SK-N-SH treated with all-trans-retinoic acid at 6 μM for 48 hours (cell line): ENCODE data around the gene TMEM132D.

ENCODE experiments used
- ATAC-seq: fragments of 200-7000 bp; cut with Tn5 transposase; 3 replicates; pipeline ENCODE4 v1.9.1; 2020; ENCODE audit warnings: mild to moderate bottlenecking, moderate library complexity
- ARNTL ChIP-seq: fragments of 450-650 bp; formaldehyde crosslinking; IDR thresholded peaks from 2 replicates; pipeline ENCODE4 v1.5.0; 2020; ENCODE audit warnings: low read depth, mild to moderate bottlenecking, moderate library complexity, borderline replicate concordance
- BACH2 ChIP-seq: fragments of 250-450 bp; sonication (Bioruptor Pico); IDR thresholded peaks from 2 replicates; pipeline ENCODE4 v1.9.0; 2021; ENCODE audit warnings: mild to moderate bottlenecking, borderline replicate concordance
- CSDC2 ChIP-seq: fragments of 250-450 bp; sonication (Bioruptor Pico); IDR thresholded peaks from 2 replicates; pipeline ENCODE4 v1.5.0; 2020; ENCODE audit warnings: mild to moderate bottlenecking, moderate library complexity
- ESRRG ChIP-seq: fragments of 250-450 bp; sonication (Bioruptor Pico); IDR thresholded peaks from 2 replicates; pipeline ENCODE4 v1.6.1; 2021; ENCODE audit warnings: mild to moderate bottlenecking
- GLIS3 ChIP-seq: fragments of 250-450 bp; sonication (Bioruptor Pico); IDR thresholded peaks from 2 replicates; pipeline ENCODE4 v1.5.0; 2020; ENCODE audit warnings: mild to moderate bottlenecking, moderate library complexity
- ISL1 ChIP-seq: fragments of 250-450 bp; sonication (Bioruptor Pico); IDR thresholded peaks from 2 replicates; pipeline ENCODE4 v2.1.2; 2022; ENCODE audit warnings: mild to moderate bottlenecking, moderate library complexity
- PATZ1 ChIP-seq: fragments of 250-450 bp; sonication (Bioruptor Pico); IDR thresholded peaks from 2 replicates; pipeline ENCODE4 v1.8.0; 2020; ENCODE audit warnings: mild to moderate bottlenecking, moderate library complexity, borderline replicate concordance
- POU6F1 ChIP-seq: fragments of 250-450 bp; sonication (Bioruptor Pico); IDR thresholded peaks from 2 replicates; pipeline ENCODE4 v1.8.0; 2021; ENCODE audit warnings: low read depth, mild to moderate bottlenecking, moderate library complexity, borderline replicate concordance
- TCF4 ChIP-seq: fragments of 250-450 bp; sonication (Bioruptor Pico); IDR thresholded peaks from 2 replicates; pipeline ENCODE4 v1.8.0; 2021; ENCODE audit warnings: mild to moderate bottlenecking, moderate library complexity, borderline replicate concordance
- TOX ChIP-seq: fragments of 250-450 bp; sonication (Bioruptor Pico); IDR thresholded peaks from 2 replicates; pipeline ENCODE4 v1.8.0; 2021; ENCODE audit warnings: mild to moderate bottlenecking, moderate library complexity, borderline replicate concordance
- TSHZ2 ChIP-seq: fragments of 250-450 bp; sonication (Bioruptor Pico); IDR thresholded peaks from 2 replicates; pipeline ENCODE4 v1.5.0; 2020; ENCODE audit warnings: mild to moderate bottlenecking, moderate library complexity
- ZC3H10 ChIP-seq: fragments of 250-450 bp; sonication (Bioruptor Pico); IDR thresholded peaks from 2 replicates; pipeline ENCODE4 v1.5.1; 2021; ENCODE audit warnings: mild to moderate bottlenecking, moderate library complexity
- ZFP3 ChIP-seq: fragments of 250-450 bp; sonication (Bioruptor Pico); IDR thresholded peaks from 2 replicates; pipeline ENCODE4 v1.5.0; 2020; ENCODE audit warnings: mild to moderate bottlenecking, moderate library complexity
- ZNF70 ChIP-seq: fragments of 450-650 bp; formaldehyde crosslinking; IDR thresholded peaks from 2 replicates; pipeline ENCODE4 v1.5.0; 2020; ENCODE audit warnings: mild to moderate bottlenecking, moderate library complexity
- ZNF8 ChIP-seq: fragments of 450-650 bp; formaldehyde crosslinking; IDR thresholded peaks from 2 replicates; pipeline ENCODE4 v1.5.0; 2020; ENCODE audit warnings: mild to moderate bottlenecking, moderate library complexity
- TF ChIP-seq, protein P1 (sequence below): fragments of 250-450 bp; sonication (Bioruptor Pico); IDR thresholded peaks from 2 replicates; pipeline ENCODE4 v1.5.1; 2021; ENCODE audit warnings: mild to moderate bottlenecking, moderate library complexity

Gene TMEM132D

GRCh38 chr12:129607756-129608155 lies 296.1 kb downstream of the TMEM132D start:
- TF ChIP-seq ZC3H10 (CRISPR knock-in tag) = no peak
- no peak for TF ChIP-seq ISL1
- TF ChIP-seq, protein P1, sequence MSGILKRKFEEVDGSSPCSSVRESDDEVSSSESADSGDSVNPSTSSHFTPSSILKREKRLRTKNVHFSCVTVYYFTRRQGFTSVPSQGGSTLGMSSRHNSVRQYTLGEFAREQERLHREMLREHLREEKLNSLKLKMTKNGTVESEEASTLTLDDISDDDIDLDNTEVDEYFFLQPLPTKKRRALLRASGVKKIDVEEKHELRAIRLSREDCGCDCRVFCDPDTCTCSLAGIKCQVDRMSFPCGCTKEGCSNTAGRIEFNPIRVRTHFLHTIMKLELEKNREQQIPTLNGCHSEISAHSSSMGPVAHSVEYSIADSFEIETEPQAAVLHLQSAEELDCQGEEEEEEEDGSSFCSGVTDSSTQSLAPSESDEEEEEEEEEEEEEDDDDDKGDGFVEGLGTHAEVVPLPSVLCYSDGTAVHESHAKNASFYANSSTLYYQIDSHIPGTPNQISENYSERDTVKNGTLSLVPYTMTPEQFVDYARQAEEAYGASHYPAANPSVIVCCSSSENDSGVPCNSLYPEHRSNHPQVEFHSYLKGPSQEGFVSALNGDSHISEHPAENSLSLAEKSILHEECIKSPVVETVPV (CRISPR knock-in tag) = no peak
- no peak for TF ChIP-seq GLIS3
- TF ChIP-seq ZFP3 (CRISPR knock-in tag) = no peak
- ATAC-seq = no peak

GRCh38 chr12:129607301-129607700 lies 296.5 kb downstream of the TMEM132D start:
- no peak for ATAC-seq
- TF ChIP-seq TCF4 (CRISPR knock-in tag) = no peak
- no peak for TF ChIP-seq PATZ1 (CRISPR knock-in tag)
- TF ChIP-seq GLIS3 = no peak
- no peak for TF ChIP-seq ZFP3 (CRISPR knock-in tag)
- TF ChIP-seq CSDC2 (CRISPR knock-in tag) = no peak
- no peak for TF ChIP-seq POU6F1 (CRISPR knock-in tag)
- TF ChIP-seq ESRRG = no peak
- no peak for TF ChIP-seq ZNF8 (CRISPR knock-in tag)
- TF ChIP-seq, protein P1 (CRISPR knock-in tag) = no peak
- TF ChIP-seq BACH2 (CRISPR knock-in tag) = no peak

DNA sequence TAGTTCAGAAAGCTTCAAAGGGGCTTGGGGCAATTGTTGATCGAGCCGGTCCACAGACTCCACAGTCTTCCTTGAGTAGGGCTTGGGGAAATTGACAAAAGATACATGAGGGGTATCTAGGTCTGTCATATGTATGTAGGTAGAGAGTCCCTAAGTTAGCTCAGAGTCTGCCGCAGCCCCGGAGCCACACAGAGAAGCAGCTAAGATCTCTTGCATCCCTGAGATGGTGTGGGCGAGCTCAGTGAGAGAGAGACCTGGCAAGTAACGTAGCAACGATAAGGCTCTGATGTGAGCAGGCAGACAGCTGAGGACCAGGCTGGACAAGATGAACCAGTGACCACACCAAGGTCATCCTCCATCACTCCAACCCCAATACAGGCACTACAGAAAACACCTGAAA lies 297.6 kb downstream of the TMEM132D start:
- ATAC-seq = no peak

DNA sequence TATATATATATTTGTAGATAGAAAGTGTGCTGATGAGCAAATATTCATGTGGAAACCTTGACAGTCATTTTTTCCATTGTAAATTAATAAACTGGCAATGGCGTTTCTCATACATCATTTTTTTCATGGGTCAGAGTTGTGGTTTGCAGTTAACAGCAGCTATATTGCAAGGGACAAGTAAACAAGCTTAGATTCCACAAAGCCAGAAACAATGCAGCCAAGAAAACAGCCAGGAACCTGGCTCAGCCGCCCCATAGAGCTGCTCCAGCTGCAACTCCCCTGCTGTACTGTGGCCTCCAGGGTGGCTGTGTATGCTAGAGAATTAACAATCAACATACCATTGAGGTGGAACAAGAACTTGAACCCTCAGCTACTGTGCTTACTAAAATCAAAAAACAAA lies 298.2 kb downstream of the TMEM132D start:
- no peak for ATAC-seq
- TF ChIP-seq ESRRG (no peak), TOX (CRISPR knock-in tag) (no peak), ZFP3 (CRISPR knock-in tag) (no peak)

More for the DNA sequence above, 297.6 kb downstream of the TMEM132D start:
- TF ChIP-seq ZFP3 (CRISPR knock-in tag) = no peak
- TF ChIP-seq ZC3H10 (CRISPR knock-in tag) = no peak
- no peak for TF ChIP-seq TCF4 (CRISPR knock-in tag)

DNA sequence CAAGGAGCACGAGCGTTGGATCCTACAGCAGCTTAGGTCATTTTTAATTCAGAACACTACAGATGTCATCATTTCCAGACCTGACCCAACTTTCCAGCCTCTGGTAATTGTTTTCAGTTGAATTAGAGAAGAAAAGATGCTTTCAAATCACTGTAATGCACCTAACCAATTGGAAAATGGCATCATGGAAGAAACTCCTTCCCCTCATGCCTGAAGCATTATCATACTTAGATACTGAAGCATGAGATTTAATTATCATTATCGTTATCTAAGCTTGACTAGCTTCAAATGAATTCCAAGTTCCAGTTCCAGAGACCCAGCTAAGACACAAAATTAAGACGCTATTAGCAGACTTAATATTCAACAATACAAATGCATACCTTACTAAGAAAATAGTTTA lies 299.3 kb downstream of the TMEM132D start:
- TF ChIP-seq TOX (CRISPR knock-in tag) (no peak), ARNTL (no peak), ISL1 (no peak), POU6F1 (CRISPR knock-in tag) (no peak), CSDC2 (CRISPR knock-in tag) (no peak), GLIS3 (no peak), ZNF70 (CRISPR knock-in tag) (no peak), BACH2 (CRISPR knock-in tag) (no peak), TSHZ2 (CRISPR knock-in tag) (no peak), ZFP3 (CRISPR knock-in tag) (no peak)
- TF ChIP-seq, protein P1 (CRISPR knock-in tag) = no peak
- no peak for ATAC-seq
